Uterus (tissue), 2 donors: ENCODE data around the gene HTR1D.

Experiments
- POLR2A ChIP-seq, 2 donors: fragments of 450-650 bp; IDR thresholded peaks; one replicate each; pipeline ENCODE4 v1.6.1; 2016; ENCODE audit warnings: antibody characterized with exemption in 2 of 2, mild to moderate bottlenecking in 1 of 2, moderate library complexity in 1 of 2
- TF ChIP-seq, protein P1 (sequence below), 4 experiments: fragments of 200-600 bp in 2 of 4; fragments of 450-650 bp in 2 of 4; sonication (generic) in 2 of 4; IDR thresholded peaks; one replicate each; pipeline ENCODE4 v1.5.1; 2016 to 2019; ENCODE audit warnings: antibody characterized with exemption in 4 of 4, mild to moderate bottlenecking in 2 of 4, moderate library complexity in 1 of 4

DNA sequence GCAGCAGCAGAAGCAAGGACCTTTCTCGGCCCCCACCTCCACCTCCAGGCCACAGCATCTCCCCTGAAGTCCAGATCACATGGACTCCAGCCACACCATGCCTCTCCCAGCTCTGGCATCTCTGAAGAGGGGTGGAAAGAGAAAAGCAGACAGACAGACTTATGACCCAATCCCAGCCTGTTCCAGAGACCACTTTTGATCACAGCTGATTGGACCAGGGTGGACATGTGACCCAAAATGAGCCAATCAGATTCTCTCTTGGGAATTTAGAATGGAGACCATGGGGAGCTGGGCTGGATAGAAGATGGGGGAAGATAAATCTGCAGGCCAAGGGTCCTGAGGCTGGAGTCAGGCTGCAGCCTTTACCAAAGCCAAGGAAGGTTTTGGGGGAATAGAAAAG lies 16.4 kb downstream of the HTR1D start:
- TF ChIP-seq POLR2A (IDR thresholded peaks at IDR 0.05), result no peak
- TF ChIP-seq, protein P1, sequence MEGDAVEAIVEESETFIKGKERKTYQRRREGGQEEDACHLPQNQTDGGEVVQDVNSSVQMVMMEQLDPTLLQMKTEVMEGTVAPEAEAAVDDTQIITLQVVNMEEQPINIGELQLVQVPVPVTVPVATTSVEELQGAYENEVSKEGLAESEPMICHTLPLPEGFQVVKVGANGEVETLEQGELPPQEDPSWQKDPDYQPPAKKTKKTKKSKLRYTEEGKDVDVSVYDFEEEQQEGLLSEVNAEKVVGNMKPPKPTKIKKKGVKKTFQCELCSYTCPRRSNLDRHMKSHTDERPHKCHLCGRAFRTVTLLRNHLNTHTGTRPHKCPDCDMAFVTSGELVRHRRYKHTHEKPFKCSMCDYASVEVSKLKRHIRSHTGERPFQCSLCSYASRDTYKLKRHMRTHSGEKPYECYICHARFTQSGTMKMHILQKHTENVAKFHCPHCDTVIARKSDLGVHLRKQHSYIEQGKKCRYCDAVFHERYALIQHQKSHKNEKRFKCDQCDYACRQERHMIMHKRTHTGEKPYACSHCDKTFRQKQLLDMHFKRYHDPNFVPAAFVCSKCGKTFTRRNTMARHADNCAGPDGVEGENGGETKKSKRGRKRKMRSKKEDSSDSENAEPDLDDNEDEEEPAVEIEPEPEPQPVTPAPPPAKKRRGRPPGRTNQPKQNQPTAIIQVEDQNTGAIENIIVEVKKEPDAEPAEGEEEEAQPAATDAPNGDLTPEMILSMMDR (IDR thresholded peaks at IDR 0.05), result no peak
